ENCODE results near the gene TDRD15. TPM values are rescaled to one million over a fixed set of nuclear protein-coding genes. Genes with fewer than 3 reads are reported as not detected.
"Not testable (repeated sequence)": the region's sequence is repeated elsewhere in the genome, so short reads cannot be mapped to it uniquely, and the experiment has no call there.

Gene TDRD15
- total RNA-seq, 2 donors from 2014 or later = 0.13 TPM; not detected in 1

DNA sequence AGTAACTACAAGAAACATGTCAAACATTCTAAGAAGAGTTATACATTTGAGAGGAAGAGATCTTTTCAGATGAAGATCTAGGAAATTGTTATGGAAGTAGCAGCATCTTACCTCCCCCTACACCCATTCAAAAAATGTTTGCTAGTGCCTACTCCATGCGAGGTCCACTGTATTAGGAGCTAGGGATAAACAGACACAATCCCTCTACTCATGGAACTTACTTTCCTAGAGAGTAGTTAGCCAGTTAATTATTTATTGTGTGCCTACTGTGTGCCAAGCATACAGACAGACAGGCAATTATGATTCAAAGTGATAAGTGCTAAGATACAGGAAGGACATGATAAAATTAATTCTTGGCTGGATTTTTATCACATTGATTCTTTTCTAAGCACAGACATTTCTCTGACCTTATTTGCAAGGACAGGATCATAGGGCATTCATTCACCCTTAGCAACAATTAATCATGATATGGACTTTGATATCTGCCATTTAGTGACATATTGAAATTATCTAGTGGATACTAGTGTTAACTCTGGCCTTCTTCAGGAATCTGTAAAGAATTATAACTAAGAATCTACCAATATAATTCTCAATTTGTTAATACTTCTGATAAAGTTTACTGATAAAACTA, 19.6 kb upstream of the TDRD15 start:
- no peak overlapping the region for H3K27ac Mint-ChIP-seq
- H3K36me3 Mint-ChIP-seq (ENCODE audit: low read depth) = no peaks in the 10 kb centered on the region
- H3K9me3 Mint-ChIP-seq = no peaks in the 10 kb centered on the region
- no peaks in the 10 kb centered on the region for H3K27me3 Mint-ChIP-seq
- no peak overlapping the region for H3K4me3 Mint-ChIP-seq
- H3K4me1 Mint-ChIP-seq = no peaks in the 10 kb centered on the region
- no peak for ATAC-seq (replicated peaks)

DNA sequence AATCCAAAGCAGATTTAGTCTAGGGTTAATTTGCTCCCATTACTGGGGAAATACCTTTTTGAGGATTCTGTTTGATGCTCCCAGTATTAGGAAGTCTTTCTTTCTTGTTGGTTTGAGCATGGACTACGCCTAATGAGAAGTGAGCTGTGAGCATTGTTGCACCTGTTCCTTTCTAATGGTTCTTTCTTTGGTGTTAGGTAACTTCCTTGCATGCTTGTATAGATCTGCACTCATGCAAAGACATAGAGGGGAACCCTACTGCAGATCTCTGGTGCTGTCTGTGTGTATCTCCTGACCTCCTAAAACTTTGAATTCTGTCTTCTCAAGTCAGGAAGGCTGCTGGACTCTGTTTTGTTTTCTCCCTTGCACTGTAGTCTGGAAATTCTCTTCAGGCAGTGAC, 12.8 kb upstream of the TDRD15 start:
- Mint-ChIP-seq H3K27ac (no peak overlapping the region), H3K27me3 (peaks cover 24% of the 10 kb centered on the region)
- no peak for ATAC-seq (replicated peaks)

DNA sequence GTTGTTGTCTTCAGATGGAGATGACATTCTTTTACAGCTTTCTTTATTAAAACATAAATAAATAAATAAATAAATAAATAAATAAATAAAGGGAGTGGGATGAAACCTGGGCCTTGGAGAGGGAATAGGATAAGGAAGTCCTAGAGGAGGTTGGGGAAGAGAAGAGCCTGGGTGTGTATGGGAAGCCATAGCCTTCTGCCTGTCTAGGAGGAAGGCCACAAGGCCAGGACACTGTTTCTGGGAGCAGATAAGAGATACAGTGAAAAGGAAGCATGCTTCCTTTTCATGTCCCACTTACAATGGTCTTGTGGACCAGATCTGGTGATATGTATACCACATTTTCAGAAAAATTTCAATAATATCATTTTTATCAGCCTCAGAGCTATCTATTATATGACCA, 6.1 kb upstream of the TDRD15 start:
- no peaks in the 10 kb centered on the region for H3K4me1 Mint-ChIP-seq
- ATAC-seq (replicated peaks) = no peak
- H3K9me3 Mint-ChIP-seq = no peaks in the 10 kb centered on the region
- no peak overlapping the region for H3K27ac Mint-ChIP-seq
- H3K36me3 Mint-ChIP-seq (ENCODE audit: low read depth) = no peaks in the 10 kb centered on the region
- H3K4me3 Mint-ChIP-seq = no peak overlapping the region
- peaks cover 15% of the 10 kb centered on the region for H3K27me3 Mint-ChIP-seq

More for the DNA sequence above, 12.8 kb upstream of the TDRD15 start:
- H3K9me3 Mint-ChIP-seq = no peaks in the 10 kb centered on the region
- H3K4me3 Mint-ChIP-seq = no peak overlapping the region
- no peaks in the 10 kb centered on the region for H3K36me3 Mint-ChIP-seq (ENCODE audit: low read depth)
- H3K4me1 Mint-ChIP-seq = no peaks in the 10 kb centered on the region

DNA sequence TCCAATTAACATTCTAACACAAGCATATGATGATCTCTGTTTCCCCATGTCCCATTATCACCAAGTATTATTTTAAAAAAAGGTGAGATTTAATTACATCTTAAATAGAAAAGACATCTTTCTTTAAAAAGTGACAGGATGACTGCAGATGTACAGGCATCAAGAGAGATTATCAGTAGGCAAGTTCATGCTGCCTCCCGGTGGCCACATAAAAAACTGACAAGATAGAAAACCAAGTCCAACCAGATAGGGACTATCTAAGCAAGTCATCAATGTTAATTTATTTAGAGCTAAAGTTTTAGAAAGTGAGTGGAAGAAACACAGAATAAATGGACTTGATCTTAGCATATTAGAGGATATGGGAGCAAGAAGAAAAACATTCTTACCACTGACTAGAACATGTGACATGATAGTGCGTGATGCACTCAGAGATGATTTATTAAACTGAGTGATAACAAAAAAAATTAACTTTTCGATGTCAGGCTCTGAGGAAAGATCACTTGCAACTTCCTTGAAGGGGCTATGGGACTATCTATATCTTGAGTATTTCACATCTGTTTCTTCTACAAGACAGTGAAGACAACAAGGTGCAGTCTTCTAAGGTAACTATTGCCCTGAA, 5.4 kb upstream of the TDRD15 start:
- Mint-ChIP-seq H3K4me3 (no peak overlapping the region), H3K27ac (no peak overlapping the region), H3K9me3 (no peaks in the 10 kb centered on the region), H3K36me3 (ENCODE audit: low read depth) (no peaks in the 10 kb centered on the region), H3K27me3 (peaks cover 12% of the 10 kb centered on the region), H3K4me1 (no peaks in the 10 kb centered on the region)
- no peak for ATAC-seq (replicated peaks)

GRCh38 chr2:21131861-21132260, 8.1 kb downstream of the TDRD15 start:
- H3K36me3 Mint-ChIP-seq (ENCODE audit: low read depth) = no peaks in the 10 kb centered on the region
- H3K4me1 Mint-ChIP-seq = no peaks in the 10 kb centered on the region
- peaks cover 12% of the 10 kb centered on the region for H3K27me3 Mint-ChIP-seq
- no peak overlapping the region for H3K27ac Mint-ChIP-seq
- ATAC-seq (replicated peaks) = no peak
- H3K9me3 Mint-ChIP-seq = no peaks in the 10 kb centered on the region
- H3K4me3 Mint-ChIP-seq = no peak overlapping the region

DNA sequence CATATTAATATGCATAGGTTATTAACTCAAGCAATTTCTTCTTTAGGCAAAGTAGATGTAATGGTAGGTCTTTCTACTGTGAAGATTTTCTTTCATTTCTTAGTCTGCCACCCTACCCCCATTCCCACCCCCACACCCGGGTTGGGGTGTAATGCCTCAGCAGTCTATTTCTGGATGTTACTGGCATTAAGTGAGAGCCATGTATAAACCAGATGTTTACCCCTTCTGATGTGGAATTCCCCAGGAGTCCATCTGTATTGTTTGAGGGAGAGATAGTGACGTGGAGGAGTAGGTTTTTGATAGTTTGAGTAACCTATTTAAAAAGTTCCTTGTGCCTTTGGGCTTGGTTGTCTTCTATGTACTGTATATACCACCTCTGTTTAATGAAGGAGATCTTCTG, 11.8 kb downstream of the TDRD15 start:
- Mint-ChIP-seq H3K36me3 (ENCODE audit: low read depth) (no peaks in the 10 kb centered on the region), H3K9me3 (no peaks in the 10 kb centered on the region), H3K27ac (no peak overlapping the region), H3K4me1 (no peaks in the 10 kb centered on the region), H3K27me3 (peaks cover 15% of the 10 kb centered on the region), H3K4me3 (no peak overlapping the region)
- ATAC-seq (replicated peaks) = no peak

- ATAC-seq (replicated peaks) = no peak
- no peaks in the 10 kb centered on the region for H3K4me1 Mint-ChIP-seq
- no peaks in the 10 kb centered on the region for H3K36me3 Mint-ChIP-seq (ENCODE audit: low read depth)
- H3K9me3 Mint-ChIP-seq = no peaks in the 10 kb centered on the region
- peaks cover 3% of the 10 kb centered on the region for H3K27me3 Mint-ChIP-seq
- H3K4me3 Mint-ChIP-seq = no peak overlapping the region
- no peak overlapping the region for H3K27ac Mint-ChIP-seq
These were observed 18.4 kb downstream of the TDRD15 start for GRCh38 chr2:21142149-21142548.

DNA sequence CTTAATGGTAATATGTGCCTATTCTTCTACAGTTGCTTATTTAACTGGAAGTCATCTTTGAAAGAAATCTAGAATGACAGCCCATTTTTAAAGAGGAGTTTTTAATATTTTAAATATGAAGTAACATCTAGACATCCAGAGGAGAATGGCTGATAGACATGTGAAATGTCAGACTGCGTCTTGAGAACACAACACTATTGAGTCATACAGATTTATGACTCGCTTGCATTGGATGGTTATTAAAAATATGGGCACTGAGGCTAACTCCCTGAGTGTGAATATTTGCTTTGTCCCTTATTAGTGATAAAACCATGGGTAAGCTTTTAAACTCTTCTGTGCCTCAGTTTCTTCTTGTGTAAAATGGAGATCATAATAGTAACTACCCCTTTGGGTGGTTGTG, 22.9 kb downstream of the TDRD15 start:
- no peak for ATAC-seq (replicated peaks)
- H3K36me3 Mint-ChIP-seq (ENCODE audit: low read depth) = no peaks in the 10 kb centered on the region
- no peaks in the 10 kb centered on the region for H3K4me1 Mint-ChIP-seq
- H3K27ac Mint-ChIP-seq = no peak overlapping the region
- H3K4me3 Mint-ChIP-seq = no peak overlapping the region
- H3K9me3 Mint-ChIP-seq = no peaks in the 10 kb centered on the region
- H3K27me3 Mint-ChIP-seq = no peaks in the 10 kb centered on the region

- Mint-ChIP-seq H3K4me3 (no peak overlapping the region), H3K4me1 (no peaks in the 10 kb centered on the region), H3K9me3 (no peaks in the 10 kb centered on the region), H3K36me3 (ENCODE audit: low read depth) (no peaks in the 10 kb centered on the region), H3K27me3 (no peaks in the 10 kb centered on the region), H3K27ac (no peak overlapping the region)
- no peak for ATAC-seq (replicated peaks)
These were observed 24.9 kb downstream of the TDRD15 start for GRCh38 chr2:21148718-21149117.

GRCh38 chr2:21151234-21151633, 27.5 kb downstream of the TDRD15 start:
- not testable (repeated sequence) for ATAC-seq (replicated peaks); H3K4me3 Mint-ChIP-seq; H3K36me3 Mint-ChIP-seq (ENCODE audit: low read depth); H3K9me3 Mint-ChIP-seq; H3K27ac Mint-ChIP-seq; H3K4me1 Mint-ChIP-seq; H3K27me3 Mint-ChIP-seq

DNA sequence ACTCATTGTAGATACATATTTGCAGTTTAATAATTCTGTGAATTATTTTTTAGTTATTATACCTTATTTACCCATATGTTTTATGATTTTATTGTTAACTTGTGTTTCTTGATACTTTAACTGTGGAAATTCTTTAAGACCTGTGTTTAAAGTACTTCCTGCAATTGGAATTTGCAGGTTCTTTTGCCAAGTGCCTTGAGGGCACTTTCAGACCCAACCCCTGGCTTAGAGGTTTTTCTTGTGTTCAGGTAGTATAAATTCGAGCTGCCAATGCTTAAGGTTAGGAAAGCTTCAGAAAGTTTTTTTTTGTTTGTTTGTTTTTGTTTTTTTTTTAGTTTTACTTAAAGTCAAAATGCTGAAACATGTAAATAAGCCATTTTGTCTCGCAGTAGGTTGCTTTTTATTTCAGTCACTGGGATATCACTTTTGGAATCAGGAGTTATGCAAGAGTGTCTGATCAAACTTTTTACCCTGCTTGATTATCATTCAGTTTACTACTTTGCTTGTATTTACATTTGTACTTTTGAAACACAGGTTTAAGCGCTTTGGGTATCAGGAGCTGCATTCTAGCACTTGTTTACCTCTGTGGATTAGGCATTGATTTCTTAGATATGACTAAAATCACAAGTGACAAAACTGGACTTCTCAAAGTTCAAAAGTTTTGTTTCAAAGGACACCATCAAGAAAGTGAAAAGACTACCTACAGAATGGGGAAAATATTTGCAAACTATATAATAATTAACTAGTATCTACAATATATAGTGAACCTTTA, 31.8 kb downstream of the TDRD15 start:
- Mint-ChIP-seq H3K27ac (no peak overlapping the region), H3K27me3 (no peaks in the 10 kb centered on the region), H3K4me3 (no peak overlapping the region), H3K4me1 (no peaks in the 10 kb centered on the region), H3K9me3 (no peaks in the 10 kb centered on the region), H3K36me3 (ENCODE audit: low read depth) (no peaks in the 10 kb centered on the region)
- ATAC-seq (replicated peaks) = no peak

DNA sequence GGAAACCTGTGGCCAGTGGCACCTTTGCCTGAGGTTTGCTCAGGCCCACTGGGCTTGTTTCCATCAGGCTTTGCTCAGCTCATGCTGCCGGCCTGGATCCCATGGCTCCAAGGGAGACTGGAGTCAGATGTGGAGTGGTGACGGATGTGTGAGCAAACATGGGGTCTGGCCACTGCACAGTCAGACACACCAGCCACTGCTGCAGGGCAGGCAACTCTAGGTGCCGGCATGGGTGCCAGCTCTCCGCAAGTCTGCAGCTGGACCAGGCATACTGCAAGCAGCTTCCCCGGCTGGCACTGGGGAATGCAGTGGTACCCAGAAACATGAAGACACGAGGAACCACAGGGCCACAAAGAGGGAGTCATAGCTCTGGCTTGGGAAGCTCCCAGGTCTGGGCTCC, 37.4 kb downstream of the TDRD15 start:
- ATAC-seq (replicated peaks) = no peak
- Mint-ChIP-seq H3K27ac (no peak overlapping the region), H3K9me3 (no peaks in the 10 kb centered on the region), H3K4me1 (no peaks in the 10 kb centered on the region), H3K27me3 (no peaks in the 10 kb centered on the region), H3K36me3 (ENCODE audit: low read depth) (no peaks in the 10 kb centered on the region), H3K4me3 (no peak overlapping the region)

DNA sequence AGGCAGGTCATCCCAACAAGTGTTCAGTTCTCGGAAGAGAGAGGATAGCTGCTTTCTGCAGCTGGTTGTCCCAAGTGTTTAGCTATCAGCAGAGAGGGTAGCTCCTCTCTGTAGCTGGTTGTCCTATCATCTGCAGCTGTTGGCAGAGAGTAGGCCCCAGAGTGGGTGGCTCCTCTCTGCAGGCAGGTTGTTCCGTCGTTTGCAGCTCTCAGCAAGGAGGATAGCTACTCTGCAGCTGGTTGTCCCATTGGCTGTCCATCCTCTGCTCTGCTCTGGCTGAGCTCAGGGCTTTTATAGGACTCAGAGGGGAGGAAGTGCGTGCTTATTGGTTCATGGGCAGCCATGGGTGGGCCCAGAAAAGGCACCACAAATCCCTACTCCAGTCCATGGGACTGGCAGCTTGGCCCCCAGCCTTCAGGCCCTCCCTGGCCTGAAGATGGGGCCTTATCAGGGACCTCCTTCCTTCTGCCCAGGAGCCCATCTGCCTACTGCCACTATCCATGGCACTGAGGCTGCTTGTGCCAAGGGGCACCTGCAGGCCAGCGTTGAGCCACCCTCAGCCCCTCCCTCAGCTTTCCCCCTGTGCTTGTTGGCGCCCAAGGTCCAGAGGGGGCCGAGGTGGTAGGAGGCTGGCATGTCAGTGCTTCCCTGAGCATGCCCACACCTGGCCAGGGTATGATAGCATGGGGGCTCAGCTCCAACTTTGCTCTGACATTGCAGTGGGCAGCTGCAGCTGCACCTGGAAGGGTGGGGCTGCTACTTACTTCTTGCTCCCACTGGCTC, 38.3 kb downstream of the TDRD15 start:
- no peaks in the 10 kb centered on the region for H3K4me1 Mint-ChIP-seq
- ATAC-seq (replicated peaks) = no peak
- no peaks in the 10 kb centered on the region for H3K36me3 Mint-ChIP-seq (ENCODE audit: low read depth)
- no peaks in the 10 kb centered on the region for H3K27me3 Mint-ChIP-seq
- no peak overlapping the region for H3K4me3 Mint-ChIP-seq
- H3K9me3 Mint-ChIP-seq = no peaks in the 10 kb centered on the region
- H3K27ac Mint-ChIP-seq = no peak overlapping the region

DNA sequence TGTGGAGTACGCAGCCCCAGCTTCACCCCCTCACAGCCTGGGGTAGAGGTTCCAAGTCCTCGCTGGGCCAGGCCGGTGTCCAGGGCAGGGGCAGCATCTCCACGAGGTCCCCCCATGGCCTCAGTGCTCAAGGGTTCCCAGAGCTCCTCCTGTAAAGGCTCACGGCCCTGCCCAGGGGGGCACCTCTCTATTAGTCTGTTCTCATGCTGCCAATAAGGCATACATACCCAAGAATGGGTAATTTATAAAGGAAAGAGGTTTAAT, 38.8 kb downstream of the TDRD15 start:
- ATAC-seq (replicated peaks) = no peak
- no peak overlapping the region for H3K27ac Mint-ChIP-seq
- no peak overlapping the region for H3K4me3 Mint-ChIP-seq
- no peaks in the 10 kb centered on the region for H3K36me3 Mint-ChIP-seq (ENCODE audit: low read depth)
- H3K9me3 Mint-ChIP-seq = no peaks in the 10 kb centered on the region
- no peaks in the 10 kb centered on the region for H3K27me3 Mint-ChIP-seq
- H3K4me1 Mint-ChIP-seq = no peaks in the 10 kb centered on the region

DNA sequence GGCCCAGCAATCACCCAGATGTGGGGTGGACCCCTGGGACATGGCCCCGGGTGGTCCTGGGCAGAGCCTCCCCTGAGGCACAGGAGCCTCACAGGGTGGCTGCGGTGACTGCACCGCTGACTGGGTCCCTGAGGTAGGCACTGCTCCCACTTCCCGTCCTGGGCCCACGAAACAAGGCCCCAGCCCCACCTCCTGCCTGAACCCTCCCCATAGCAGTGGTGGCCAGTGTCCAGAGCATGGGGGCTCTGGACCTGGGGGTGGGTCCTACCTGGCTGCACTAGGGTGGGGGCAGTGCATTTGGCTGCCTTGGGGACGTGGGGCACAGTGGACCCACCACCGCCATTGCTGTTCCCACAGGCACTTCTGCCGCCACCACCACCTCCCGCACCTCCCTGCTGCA, 39.4 kb downstream of the TDRD15 start:
- no peaks in the 10 kb centered on the region for H3K27me3 Mint-ChIP-seq
- no peak overlapping the region for H3K27ac Mint-ChIP-seq
- H3K4me1 Mint-ChIP-seq = no peaks in the 10 kb centered on the region
- H3K9me3 Mint-ChIP-seq = no peaks in the 10 kb centered on the region
- no peak overlapping the region for H3K4me3 Mint-ChIP-seq
- ATAC-seq (replicated peaks) = no peak
- H3K36me3 Mint-ChIP-seq (ENCODE audit: low read depth) = no peaks in the 10 kb centered on the region
